ENCODE measurements around the gene MAT2B.

GRCh38 chr5:163497315-163497714, 8.1 kb upstream of the MAT2B start:
- TF ChIP-seq ZFX (IDR thresholded peaks at IDR 0.05; ENCODE audit: borderline replicate concordance) (no peak), CTCF (IDR thresholded peaks at IDR 0.05) (no peak)

Measured in 22Rv1 (cell line).